ENCODE measurements around the gene SPHKAP.

- no peak for TF ChIP-seq CTCF (tag by site-specific recombination; IDR thresholded peaks at IDR 0.05)
- TF ChIP-seq YY1 (tag by site-specific recombination; IDR thresholded peaks at IDR 0.05): no peak
- TF ChIP-seq ZNF639 (tag by site-specific recombination; IDR thresholded peaks at IDR 0.05): no peak
- no peak for TF ChIP-seq ZNF791 (tag by site-specific recombination; IDR thresholded peaks at IDR 0.05)
- no peak for TF ChIP-seq IKZF3 (tag by site-specific recombination; IDR thresholded peaks at IDR 0.05)
- TF ChIP-seq SALL2 (tag by site-specific recombination; IDR thresholded peaks at IDR 0.05; ENCODE audit: borderline replicate concordance): no peak
- no peak for TF ChIP-seq ZNF677 (tag by site-specific recombination; IDR thresholded peaks at IDR 0.05)
- TF ChIP-seq ZNF692 (tag by site-specific recombination; IDR thresholded peaks at IDR 0.05): no peak
- TF ChIP-seq ZNF561 (tag by site-specific recombination; IDR thresholded peaks at IDR 0.05; ENCODE audit: borderline replicate concordance): no peak
- no peak for TF ChIP-seq SCRT1 (tag by site-specific recombination; IDR thresholded peaks at IDR 0.05; ENCODE audit: borderline replicate concordance)
- no peak for TF ChIP-seq ZFP69B (tag by site-specific recombination; IDR thresholded peaks at IDR 0.05)
- no peak for TF ChIP-seq ZNF18 (tag by site-specific recombination; IDR thresholded peaks at IDR 0.05)
- TF ChIP-seq ZNF837 (tag by site-specific recombination; IDR thresholded peaks at IDR 0.05): no peak
These were observed 185.1 kb downstream of the SPHKAP start for GRCh38 chr2:227996366-227996765.

Measured in HEK293 (cell line).